ENCODE data around the gene RPL5. TPM values are rescaled to one million over a fixed set of nuclear protein-coding genes. Genes with fewer than 3 reads are reported as not detected.

Gene RPL5
- total RNA-seq, 1 donor from 2014 or later = 252 TPM

- DNase-seq (ENCODE audit: low spot score) = no peak
- peak; percentile 87 for ATAC-seq
These were observed 13.7 kb upstream of the RPL5 start for GRCh38 chr1:92817986-92818764.

GRCh38 chr1:92820024-92820423 lies 11.8 kb upstream of the RPL5 start:
- no peak for DNase-seq (ENCODE audit: low spot score)
- ATAC-seq = no peak

GRCh38 chr1:92820551-92820950 lies 11.3 kb upstream of the RPL5 start:
- no peak for ATAC-seq

GRCh38 chr1:92822879-92823278 lies 9.0 kb upstream of the RPL5 start:
- ATAC-seq (peak; percentile 56), DNase-seq (ENCODE audit: low spot score) (no peak)

More at GRCh38 chr1:92820551-92820950, 11.3 kb upstream of the RPL5 start:
- no peak for DNase-seq (ENCODE audit: low spot score)

GRCh38 chr1:92826792-92827191 lies 5.0 kb upstream of the RPL5 start:
- no peak for DNase-seq (ENCODE audit: low spot score)
- ATAC-seq = no peak

- ATAC-seq (no peak), DNase-seq (ENCODE audit: low spot score) (no peak)
These were observed 475 bp upstream of the RPL5 start for GRCh38 chr1:92831368-92831761.

GRCh38 chr1:92832537-92833114 lies 786 bp downstream of the RPL5 start:
- DNase-seq (ENCODE audit: low spot score) (no peak), ATAC-seq (no peak)

- no peak for DNase-seq (ENCODE audit: low spot score)
- no peak for ATAC-seq
These were observed 2.0 kb downstream of the RPL5 start for GRCh38 chr1:92833840-92834239.

GRCh38 chr1:92834617-92835016 lies 2.8 kb downstream of the RPL5 start:
- ATAC-seq (no peak), DNase-seq (ENCODE audit: low spot score) (no peak)

- ATAC-seq (no peak), DNase-seq (ENCODE audit: low spot score) (no peak)
These were observed 5.2 kb downstream of the RPL5 start for GRCh38 chr1:92837062-92837461.

GRCh38 chr1:92838519-92838918 lies 6.7 kb downstream of the RPL5 start:
- ATAC-seq (no peak), DNase-seq (ENCODE audit: low spot score) (no peak)

- no peak for ATAC-seq
- no peak for DNase-seq (ENCODE audit: low spot score)
These were observed 7.6 kb downstream of the RPL5 start for GRCh38 chr1:92839442-92839841.

- DNase-seq (ENCODE audit: low spot score) (no peak), ATAC-seq (no peak)
These were observed 8.8 kb downstream of the RPL5 start for GRCh38 chr1:92840600-92840999.

- ATAC-seq (no peak), DNase-seq (ENCODE audit: low spot score) (no peak)
These were observed 10.5 kb downstream of the RPL5 start for GRCh38 chr1:92842082-92843045.

- DNase-seq (ENCODE audit: low spot score) (no peak), ATAC-seq (no peak)
These were observed 11.2 kb downstream of the RPL5 start for GRCh38 chr1:92843046-92843423.

- no peak for DNase-seq (ENCODE audit: low spot score)
- ATAC-seq = peak; percentile 31
These were observed 11.9 kb downstream of the RPL5 start for GRCh38 chr1:92843429-92844352.

- no peak for ATAC-seq
- no peak for DNase-seq (ENCODE audit: low spot score)
These were observed 12.6 kb downstream of the RPL5 start for GRCh38 chr1:92844439-92844838.

- DNase-seq (ENCODE audit: low spot score) (no peak), ATAC-seq (no peak)
These were observed 14.1 kb downstream of the RPL5 start for GRCh38 chr1:92845908-92846307.

GRCh38 chr1:92848201-92848600 lies 16.4 kb downstream of the RPL5 start:
- ATAC-seq (no peak), DNase-seq (ENCODE audit: low spot score) (no peak)

GRCh38 chr1:92850019-92850418 lies 18.2 kb downstream of the RPL5 start:
- ATAC-seq = no peak
- DNase-seq (ENCODE audit: low spot score) = no peak
